Activated T-cell treated with anti-CD3 and anti-CD28 coated beads for 1 hour (primary cell): Measurements from ENCODE around the gene AGO3.
"Not testable (repeated sequence)": the region's sequence is repeated elsewhere in the genome, so short reads cannot be mapped to it uniquely, and the experiment has no call there.

Source experiments
- DNase-seq: peaks from one replicate; pipeline ENCODE4 v3.0.0-alpha.2; 2020; ENCODE audit warnings: low read depth

The AGO3 gene

GRCh38 chr1:35930593-35931445 is at the start of gene AGO3:
Gene AGO3 (plus strand): TSS chr1:35931105. CDS start chr1:35931427, 322 bp downstream.
- peak; percentile 74 for DNase-seq

GRCh38 chr1:35881850-35882273 is 49.0 kb upstream of the AGO3 start:
- no peak for DNase-seq

GRCh38 chr1:35882586-35882944 is 48.3 kb upstream of the AGO3 start:
- no peak for DNase-seq

GRCh38 chr1:35882945-35883634 is 47.8 kb upstream of the AGO3 start, which contains the start of gene AGO1:
Gene AGO1 (plus strand): TSS chr1:35883209. CDS start chr1:35883422, 213 bp downstream.
- peak; percentile 97 for DNase-seq

- DNase-seq = peak; percentile 10
Measured at GRCh38 chr1:35883635-35884101, 47.2 kb upstream of the AGO3 start.

GRCh38 chr1:35884934-35885333 is 46.0 kb upstream of the AGO3 start:
- no peak for DNase-seq

- no peak for DNase-seq
Measured at GRCh38 chr1:35885961-35886558, 44.8 kb upstream of the AGO3 start.

- DNase-seq = no peak
Measured at GRCh38 chr1:35886577-35887431, 44.1 kb upstream of the AGO3 start.

- DNase-seq = no peak
Measured at GRCh38 chr1:35887508-35887907, 43.4 kb upstream of the AGO3 start.

GRCh38 chr1:35888255-35888654 is 42.6 kb upstream of the AGO3 start:
- DNase-seq = no peak

- not testable (repeated sequence) for DNase-seq
Measured at GRCh38 chr1:35888981-35889380, 41.9 kb upstream of the AGO3 start.

- no peak for DNase-seq
Measured at GRCh38 chr1:35893051-35893879, 37.6 kb upstream of the AGO3 start.

- no peak for DNase-seq
Measured at GRCh38 chr1:35894183-35894582, 36.7 kb upstream of the AGO3 start.

GRCh38 chr1:35894656-35895055 is 36.2 kb upstream of the AGO3 start:
- no peak for DNase-seq

GRCh38 chr1:35899941-35900340 is 31.0 kb upstream of the AGO3 start:
- DNase-seq = no peak

- no peak for DNase-seq
Measured at GRCh38 chr1:35901235-35901634, 29.7 kb upstream of the AGO3 start.

- DNase-seq = no peak
Measured at GRCh38 chr1:35902671-35903070, 28.2 kb upstream of the AGO3 start.

- DNase-seq = no peak
Measured at GRCh38 chr1:35914717-35915116, 16.2 kb upstream of the AGO3 start.

GRCh38 chr1:35915693-35916092 is 15.2 kb upstream of the AGO3 start:
- no peak for DNase-seq

- no peak for DNase-seq
Measured at GRCh38 chr1:35923791-35924221, 7.1 kb upstream of the AGO3 start.

- no peak for DNase-seq
Measured at GRCh38 chr1:35924838-35925237, 6.1 kb upstream of the AGO3 start.
